H1 (cell line): ENCODE results near the gene THBS3. TPM values are rescaled to one million over a fixed set of nuclear protein-coding genes. Genes with fewer than 3 reads are reported as not detected.

Experiments used
- ATF2 ChIP-seq: IDR thresholded peaks from 2 replicates; pipeline ENCODE4 v1.6.1; 2012; ENCODE audit warnings: low read length, inconsistent platforms
- BCL11A ChIP-seq, 2 experiments: IDR thresholded peaks; one replicate each; pipeline ENCODE4 v1.6.1; 2011; ENCODE audit warnings: low read depth in 2 of 2, low read length in 2 of 2, mild to moderate bottlenecking in 2 of 2
- BRCA1 ChIP-seq: IDR thresholded peaks from 2 replicates; pipeline ENCODE4 v1.6.1; 2012; ENCODE audit warnings: low read depth, low read length, improper control_type of control experiment
- CBX5 ChIP-seq: fragments of 300-800, 300-1000 bp; sonication (generic); IDR thresholded peaks from 2 replicates; pipeline ENCODE4 v1.7.1; 2016; ENCODE audit warnings: antibody characterized with exemption, low read length, low read depth
- CREB1 ChIP-seq: IDR thresholded peaks from 2 replicates; pipeline ENCODE4 v1.6.1; 2012; ENCODE audit warnings: inconsistent platforms
- CTBP2 ChIP-seq: IDR thresholded peaks from 2 replicates; pipeline ENCODE4 v1.7.0; 2011; ENCODE audit warnings: borderline replicate concordance, mild to moderate bottlenecking, moderate library complexity, mixed read lengths, low read length; ENCODE audit not compliant: insufficient read depth, insufficient read length
- EP300 ChIP-seq, 2 experiments: IDR thresholded peaks; 1 replicate in 1 of 2; 2 replicates in 1 of 2; pipeline ENCODE4 v1.6.1; 2011 to 2012; ENCODE audit warnings: low read depth in 2 of 2, low read length in 2 of 2, mild to moderate bottlenecking in 2 of 2, borderline replicate concordance in 1 of 2, inconsistent platforms in 1 of 2, moderate library complexity in 1 of 2
- JUN ChIP-seq: IDR thresholded peaks from 2 replicates; pipeline ENCODE4 v1.6.1; 2011; ENCODE audit warnings: low read depth, mild to moderate bottlenecking, improper control_type of control experiment, low read length
- JUND ChIP-seq: IDR thresholded peaks from 2 replicates; pipeline ENCODE4 v1.6.1; 2011; ENCODE audit warnings: mild to moderate bottlenecking, improper control_type of control experiment, low read length
- KDM5A ChIP-seq: fragments of 200-600 bp; IDR thresholded peaks from 2 replicates; pipeline ENCODE4 v1.7.1; 2012; ENCODE audit warnings: mild to moderate bottlenecking, low read length, inconsistent platforms, mixed read lengths
- MAFK ChIP-seq: IDR thresholded peaks from 2 replicates; pipeline ENCODE4 v1.6.1; 2012; ENCODE audit warnings: low read depth, mild to moderate bottlenecking, improper control_type of control experiment, low read length
- MAX ChIP-seq: IDR thresholded peaks from 2 replicates; pipeline ENCODE4 v1.6.1; 2012; ENCODE audit warnings: inconsistent platforms
- NANOG ChIP-seq: IDR thresholded peaks from 2 replicates; pipeline ENCODE4 v1.6.1; 2011; ENCODE audit warnings: low read length, low read depth, mild to moderate bottlenecking, inconsistent platforms; ENCODE audit not compliant: insufficient read depth, poor library complexity, severe bottlenecking
- NRF1 ChIP-seq: IDR thresholded peaks from 2 replicates; pipeline ENCODE4 v1.6.1; 2011; ENCODE audit warnings: mild to moderate bottlenecking, low read depth, low read length, improper control_type of control experiment
- PHF8 ChIP-seq: fragments of 200-600 bp; sonication (generic); conservative IDR thresholded peaks from 2 replicates; pipeline ENCODE4 v1.7.1; 2012; ENCODE audit warnings: low read depth, mild to moderate bottlenecking, inconsistent platforms, low read length, moderate library complexity
- POLR2A ChIP-seq, 2 experiments: IDR thresholded peaks; 1 replicate in 1 of 2; 2 replicates in 1 of 2; pipeline ENCODE4 v1.6.1; 2011; ENCODE audit warnings: low read depth in 2 of 2, low read length in 2 of 2, mild to moderate bottlenecking in 2 of 2; ENCODE audit errors: control extremely low read depth in 1 of 2
- POLR2AphosphoS5 ChIP-seq: IDR thresholded peaks from 2 replicates; pipeline ENCODE4 v1.6.1; 2011; ENCODE audit warnings: low read depth, low read length
- POU5F1 ChIP-seq: IDR thresholded peaks from 2 replicates; pipeline ENCODE4 v1.6.1; 2011; ENCODE audit warnings: low read depth, mild to moderate bottlenecking, low read length, moderate library complexity
- RFX5 ChIP-seq: IDR thresholded peaks from 2 replicates; pipeline ENCODE4 v1.6.1; 2011; ENCODE audit warnings: low read depth, low read length, improper control_type of control experiment, borderline replicate concordance
- RXRA ChIP-seq: IDR thresholded peaks from 2 replicates; pipeline ENCODE4 v1.6.1; 2011; ENCODE audit warnings: low read depth, mild to moderate bottlenecking, low read length, moderate library complexity; ENCODE audit not compliant: insufficient read depth
- SIRT6 ChIP-seq: IDR thresholded peaks from one replicate; pipeline ENCODE4 v1.7.1; 2012; ENCODE audit warnings: low read length, inconsistent platforms
- SP4 ChIP-seq: IDR thresholded peaks from 2 replicates; pipeline ENCODE4 v1.6.1; 2012; ENCODE audit warnings: low read length, inconsistent platforms
- TBP ChIP-seq: IDR thresholded peaks from 2 replicates; pipeline ENCODE4 v1.6.1; 2011; ENCODE audit warnings: low read depth, low read length, improper control_type of control experiment
- YY1 ChIP-seq: IDR thresholded peaks from 2 replicates; pipeline ENCODE4 v1.6.1; 2011; ENCODE audit warnings: low read depth, mild to moderate bottlenecking, low read length
- polyA plus RNA-seq, 7 experiments: library from polyadenylated mRNA; depleted of rRNA in 3 of 7; stranded (reverse) in 5 of 7; unstranded in 2 of 7; fragments of >200 nt in 5 of 7; fragments of 200-250 nt in 2 of 7; gene quantifications; 1 replicate in 5 of 7; 2 replicates in 1 of 7; 4 replicates in 1 of 7; pipeline versions ENCODE4 v1.2.1 to v1.2.3, GENCODE V29; 2011 to 2013; ENCODE audit warnings: missing spikeins in 2 of 7, mixed read lengths in 2 of 7
- total RNA-seq: library from RNA; stranded (reverse); fragmentation: NEBNext Ultra II Directional; extraction: Animal tissue kit (Norgen Biotek cat#: 25700); gene quantifications from 2 replicates; pipeline ENCODE4 v1.2.1, GENCODE V29; 2021

Gene THBS3
- total and polyA plus RNA-seq, 2 of the 8 experiments (the other 6 are each of a cell fraction or from before 2014, with no cell fraction given) = 3.0 to 3.5 TPM

GRCh38 chr1:155208541-155209311 is 1.0 kb upstream of the THBS3 start, which contains the start of gene MTX1 (continued):
- peak; percentile 79 for TF ChIP-seq MAX
- TF ChIP-seq SIRT6 = no peak
- TF ChIP-seq RXRA = no peak
- TF ChIP-seq YY1 = peak; percentile 97
- TF ChIP-seq JUN = no peak
- no peak for TF ChIP-seq MAFK
- no peak; the same call in 1 of the 2 replicates for TF ChIP-seq SP4
- no peak for TF ChIP-seq RFX5
- TF ChIP-seq NANOG = no peak
- TF ChIP-seq ATF2 = no peak
- no peak for TF ChIP-seq JUND
- no peak for TF ChIP-seq BRCA1
- TF ChIP-seq CTBP2 = no peak
- TF ChIP-seq NRF1 = no peak
- no peak for TF ChIP-seq BCL11A (IDR thresholded peaks at IDR 0.05; ENCODE audit: low read depth in 2 of 2, low read length in 2 of 2)
- TF ChIP-seq CREB1 = peak; percentile 96
- no peak; the same call in none of the 2 replicates for TF ChIP-seq KDM5A
- peak; percentile 82 for TF ChIP-seq POLR2AphosphoS5
- TF ChIP-seq EP300 (IDR thresholded peaks at IDR 0.05; ENCODE audit: borderline replicate concordance in 1 of 2, low read depth in 2 of 2, low read length in 2 of 2) = peak in 1 of 2 experiments; percentile 86; a peak in 1 of 3 replicates
- TF ChIP-seq CBX5 = no peak
- TF ChIP-seq PHF8 = peak; percentile 52; the same call in 1 of the 2 replicates
- peak in 1 of 2 experiments; percentile 74; a peak in 2 of 3 replicates for TF ChIP-seq POLR2A (IDR thresholded peaks at IDR 0.05; ENCODE audit: control extremely low read depth in 1 of 2, low read depth in 2 of 2, low read length in 2 of 2)
- TF ChIP-seq TBP = peak; percentile 52; the same call in 1 of the 2 replicates
- TF ChIP-seq POU5F1 = no peak
